Measurements from ENCODE around the gene SUGCT. TPM values are rescaled to one million over a fixed set of nuclear protein-coding genes. Genes with fewer than 3 reads are reported as not detected.

The SUGCT gene
- total RNA-seq, 1 donor from 2014 or later: 9.8 TPM

DNA sequence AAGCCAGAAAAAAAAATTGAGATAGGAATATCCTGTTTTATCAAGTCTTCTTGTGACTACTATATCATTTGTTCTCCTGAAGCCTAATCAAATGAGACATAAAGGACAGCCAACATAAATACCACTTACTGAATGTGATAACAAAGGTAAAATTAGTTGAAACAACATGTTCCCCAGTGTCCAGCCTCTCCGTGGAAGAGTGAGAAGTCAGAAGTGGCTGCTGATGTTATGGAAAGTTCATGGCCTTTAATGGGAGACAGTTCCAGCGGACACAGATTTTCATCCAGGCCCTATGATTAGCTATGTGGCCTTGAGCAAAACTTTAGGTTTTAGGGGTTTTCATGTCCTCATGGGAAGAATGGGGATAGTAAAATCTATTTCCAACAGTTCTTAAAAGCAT is 724.3 kb downstream of the SUGCT start:
- Mint-ChIP-seq H3K4me3 (no peak overlapping the region), H3K9me3 (no peaks in the 10 kb centered on the region), H3K36me3 (no peaks in the 10 kb centered on the region), H3K27ac (no peak overlapping the region), H3K27me3 (ENCODE audit: low read depth) (no peaks in the 10 kb centered on the region), H3K4me1 (peaks cover 10% of the 10 kb centered on the region)
- TF ChIP-seq, protein P1, sequence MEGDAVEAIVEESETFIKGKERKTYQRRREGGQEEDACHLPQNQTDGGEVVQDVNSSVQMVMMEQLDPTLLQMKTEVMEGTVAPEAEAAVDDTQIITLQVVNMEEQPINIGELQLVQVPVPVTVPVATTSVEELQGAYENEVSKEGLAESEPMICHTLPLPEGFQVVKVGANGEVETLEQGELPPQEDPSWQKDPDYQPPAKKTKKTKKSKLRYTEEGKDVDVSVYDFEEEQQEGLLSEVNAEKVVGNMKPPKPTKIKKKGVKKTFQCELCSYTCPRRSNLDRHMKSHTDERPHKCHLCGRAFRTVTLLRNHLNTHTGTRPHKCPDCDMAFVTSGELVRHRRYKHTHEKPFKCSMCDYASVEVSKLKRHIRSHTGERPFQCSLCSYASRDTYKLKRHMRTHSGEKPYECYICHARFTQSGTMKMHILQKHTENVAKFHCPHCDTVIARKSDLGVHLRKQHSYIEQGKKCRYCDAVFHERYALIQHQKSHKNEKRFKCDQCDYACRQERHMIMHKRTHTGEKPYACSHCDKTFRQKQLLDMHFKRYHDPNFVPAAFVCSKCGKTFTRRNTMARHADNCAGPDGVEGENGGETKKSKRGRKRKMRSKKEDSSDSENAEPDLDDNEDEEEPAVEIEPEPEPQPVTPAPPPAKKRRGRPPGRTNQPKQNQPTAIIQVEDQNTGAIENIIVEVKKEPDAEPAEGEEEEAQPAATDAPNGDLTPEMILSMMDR (IDR thresholded peaks at IDR 0.05; ENCODE audit: unreplicated experiment): no peak
- no peak for DNase-seq (ENCODE audit: low spot score in 2 of 2, unreplicated experiment in 2 of 2)

DNA sequence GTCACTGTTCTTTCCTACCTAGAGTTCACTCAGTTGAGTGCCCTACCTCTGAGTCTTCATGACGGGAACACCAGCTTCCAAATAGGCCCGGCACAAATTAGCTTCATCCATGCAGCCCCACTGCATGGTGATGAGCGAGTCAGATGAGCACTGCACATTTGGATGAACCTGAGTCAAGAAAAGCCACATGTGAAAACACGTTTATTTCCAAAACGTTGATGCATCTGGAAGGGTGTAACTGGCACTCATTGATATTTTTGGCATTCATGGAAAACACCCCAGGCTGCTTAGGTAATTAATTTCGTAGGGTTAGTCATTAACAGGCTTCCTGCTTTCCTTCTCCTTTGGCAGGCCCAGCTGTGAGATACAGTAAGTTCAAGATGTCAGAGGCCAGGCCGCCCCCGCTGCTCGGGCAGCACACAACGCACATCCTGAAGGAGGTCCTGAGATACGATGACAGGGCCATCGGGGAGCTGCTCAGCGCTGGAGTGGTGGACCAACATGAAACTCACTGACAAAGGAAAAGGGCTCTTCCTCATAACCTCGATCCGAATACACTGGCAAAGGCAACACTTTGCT is 725.2 kb downstream of the SUGCT start:
- H3K27me3 Mint-ChIP-seq (ENCODE audit: low read depth): no peaks in the 10 kb centered on the region
- no peak overlapping the region for H3K4me3 Mint-ChIP-seq
- H3K4me1 Mint-ChIP-seq: peaks cover 10% of the 10 kb centered on the region
- TF ChIP-seq, protein P1 (IDR thresholded peaks at IDR 0.05; ENCODE audit: unreplicated experiment): no peak
- H3K27ac Mint-ChIP-seq: no peak overlapping the region
- no peaks in the 10 kb centered on the region for H3K9me3 Mint-ChIP-seq
- no peaks in the 10 kb centered on the region for H3K36me3 Mint-ChIP-seq
- no peak for DNase-seq (ENCODE audit: low spot score in 2 of 2, unreplicated experiment in 2 of 2)

DNA sequence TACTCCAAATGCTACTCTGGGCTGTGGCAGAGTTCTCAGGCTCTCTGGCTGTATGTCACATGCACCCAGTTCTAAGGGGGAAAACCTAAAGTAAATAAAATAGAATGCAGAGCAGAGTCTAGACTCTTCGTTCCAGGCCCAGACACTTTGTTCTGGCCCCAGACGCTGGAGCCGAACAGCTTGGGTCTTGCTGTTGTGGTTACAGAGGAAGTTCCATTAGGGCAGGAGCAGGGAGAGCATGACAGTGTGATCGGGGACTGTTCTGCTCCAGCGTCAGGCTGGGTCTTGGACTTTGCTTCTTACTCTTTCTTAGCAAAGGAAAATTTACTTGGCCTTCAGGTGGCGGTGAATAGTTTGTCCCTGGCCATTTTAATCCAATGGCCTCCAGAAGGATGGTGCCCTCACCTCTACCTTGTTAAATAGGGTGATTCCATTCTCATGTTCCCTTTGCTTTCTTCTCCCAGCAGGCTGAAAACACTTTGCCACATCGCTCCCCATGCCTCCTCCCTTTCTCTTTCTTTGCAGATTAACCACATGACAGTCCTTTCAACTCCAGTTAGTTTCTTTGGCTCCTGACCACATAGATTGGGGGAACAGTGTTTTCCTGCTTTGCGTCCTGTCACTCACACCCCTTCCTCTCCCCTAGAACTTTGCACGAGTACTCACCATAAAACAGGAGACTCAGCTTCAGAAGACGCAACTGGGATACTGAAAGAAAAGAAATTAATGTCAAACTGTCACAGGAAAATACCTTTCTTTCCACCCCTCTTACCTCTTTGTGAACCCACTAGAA is 730.8 kb downstream of the SUGCT start:
- Mint-ChIP-seq H3K36me3 (peaks cover 8% of the 10 kb centered on the region), H3K4me3 (no peak overlapping the region), H3K9me3 (peaks cover 10% of the 10 kb centered on the region), H3K27me3 (ENCODE audit: low read depth) (no peaks in the 10 kb centered on the region), H3K27ac (no peak overlapping the region), H3K4me1 (peaks cover 4% of the 10 kb centered on the region)
- TF ChIP-seq, protein P1 (IDR thresholded peaks at IDR 0.05; ENCODE audit: unreplicated experiment): no peak
- DNase-seq (ENCODE audit: low spot score in 2 of 2, unreplicated experiment in 2 of 2): no peak

DNA sequence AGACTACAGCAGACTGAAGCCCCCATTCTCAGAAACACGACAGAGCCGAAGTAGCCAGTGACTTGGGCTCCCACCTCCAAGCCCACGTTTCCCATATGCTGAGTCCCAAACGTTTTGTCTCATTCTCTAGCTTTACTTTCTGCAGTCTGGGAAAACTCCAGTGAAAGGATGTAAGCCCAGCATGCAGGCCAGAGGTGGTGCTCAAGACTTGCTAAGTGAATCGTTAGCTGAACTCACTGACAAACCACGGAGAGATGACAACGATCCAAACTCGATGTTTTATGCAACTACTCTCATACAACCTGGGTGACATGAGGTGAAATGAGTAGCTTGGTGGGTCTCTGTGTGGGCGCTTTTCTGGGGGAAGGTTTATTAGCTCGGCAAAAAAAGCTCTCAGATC is 731.8 kb downstream of the SUGCT start:
- peaks cover 8% of the 10 kb centered on the region for H3K36me3 Mint-ChIP-seq
- H3K27me3 Mint-ChIP-seq (ENCODE audit: low read depth): no peaks in the 10 kb centered on the region
- TF ChIP-seq, protein P1 (IDR thresholded peaks at IDR 0.05; ENCODE audit: unreplicated experiment): no peak
- peaks cover 4% of the 10 kb centered on the region for H3K4me1 Mint-ChIP-seq
- H3K27ac Mint-ChIP-seq: no peak overlapping the region
- H3K4me3 Mint-ChIP-seq: no peak overlapping the region
- peaks cover 19% of the 10 kb centered on the region for H3K9me3 Mint-ChIP-seq
- no peak for DNase-seq (ENCODE audit: low spot score in 2 of 2, unreplicated experiment in 2 of 2)

DNA sequence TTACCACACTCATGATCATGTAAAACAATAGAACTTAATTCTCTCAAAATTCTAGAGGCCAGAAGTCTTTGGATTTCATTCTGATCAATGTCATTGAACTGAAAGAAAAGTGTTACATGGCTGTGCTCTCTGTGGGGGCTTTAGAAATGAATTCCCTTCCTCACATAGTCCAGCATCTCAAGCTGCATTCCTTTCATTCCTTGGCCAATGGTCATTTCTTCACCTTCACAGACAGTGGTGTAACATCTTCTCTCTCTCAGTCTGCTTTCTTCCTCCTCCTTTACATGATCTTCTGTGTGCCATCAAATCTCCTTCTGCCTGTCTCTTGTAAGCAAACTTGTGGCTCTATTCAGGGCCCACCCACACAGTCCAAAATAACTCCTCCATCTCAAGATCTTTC is 735.3 kb downstream of the SUGCT start:
- DNase-seq (ENCODE audit: low spot score in 2 of 2, unreplicated experiment in 2 of 2): no peak
- Mint-ChIP-seq H3K4me3 (no peak overlapping the region), H3K27ac (no peak overlapping the region), H3K4me1 (peaks cover 4% of the 10 kb centered on the region), H3K9me3 (peaks cover 21% of the 10 kb centered on the region), H3K36me3 (peaks cover 8% of the 10 kb centered on the region), H3K27me3 (ENCODE audit: low read depth) (no peaks in the 10 kb centered on the region)
- TF ChIP-seq, protein P1 (IDR thresholded peaks at IDR 0.05; ENCODE audit: unreplicated experiment): no peak

All from mesothelial cell of epicardium (in vitro differentiated cells).